Activated naive CD4-positive, alpha-beta T cell treated with anti-CD3 and anti-CD28 coated beads, Interleukin-2, amount 50 U/mL, for 16 hours (primary cell): Measurements from ENCODE around the gene OR56A4.
"Not testable (repeated sequence)": the region's sequence is repeated elsewhere in the genome, so short reads cannot be mapped to it uniquely, and the experiment has no call there.

Experiments used
- DNase-seq: peaks from one replicate; pipeline ENCODE4 v3.0.0-alpha.2; 2020

Gene OR56A4, protein sequence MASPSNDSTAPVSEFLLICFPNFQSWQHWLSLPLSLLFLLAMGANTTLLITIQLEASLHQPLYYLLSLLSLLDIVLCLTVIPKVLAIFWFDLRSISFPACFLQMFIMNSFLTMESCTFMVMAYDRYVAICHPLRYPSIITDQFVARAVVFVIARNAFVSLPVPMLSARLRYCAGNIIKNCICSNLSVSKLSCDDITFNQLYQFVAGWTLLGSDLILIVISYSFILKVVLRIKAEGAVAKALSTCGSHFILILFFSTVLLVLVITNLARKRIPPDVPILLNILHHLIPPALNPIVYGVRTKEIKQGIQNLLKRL

DNA sequence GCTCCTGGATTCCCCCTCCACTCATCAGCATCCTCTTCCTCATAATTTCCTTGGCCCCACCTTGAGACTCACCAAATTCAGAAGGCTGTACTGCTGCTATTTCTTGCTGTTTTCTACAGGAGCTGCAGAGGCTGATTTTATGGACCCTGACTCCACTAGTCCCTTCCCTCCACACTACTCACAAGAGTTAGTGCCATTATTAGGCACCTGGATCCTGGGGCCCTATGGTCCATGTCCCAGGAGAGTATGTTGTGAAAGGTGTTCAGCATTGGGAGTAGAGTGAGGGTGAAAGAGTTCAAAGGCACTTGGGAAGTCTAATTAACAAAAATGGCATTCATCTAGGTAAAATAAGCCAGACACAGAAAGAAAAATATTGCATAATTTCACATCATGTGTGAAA is at the start of gene OR56A4:
TSS of gene OR56A4 (minus strand) at position 101 of the 400 bp plus-strand sequence. CDS start 3,954 bp downstream, outside the sequence.
- DNase-seq: no peak

DNA sequence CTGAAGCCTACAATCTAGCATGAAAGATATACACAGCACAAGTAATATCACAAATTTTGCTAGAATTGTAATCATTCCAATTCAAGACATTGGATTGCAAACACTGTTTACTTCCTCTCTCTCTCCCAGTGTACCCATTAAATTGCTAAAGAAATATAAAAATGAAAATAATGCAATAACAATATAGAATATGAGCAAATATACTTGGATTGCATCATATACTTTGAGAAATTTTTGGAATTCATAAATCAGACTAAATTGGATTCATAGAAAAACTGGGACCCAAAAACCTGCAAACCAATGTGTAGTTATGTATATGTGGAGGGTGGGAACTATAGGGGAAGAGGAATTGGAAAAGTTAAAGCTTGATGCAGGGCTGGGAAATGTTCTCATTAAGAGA is 48.8 kb upstream of the OR56A4 start:
- no peak for DNase-seq

DNA sequence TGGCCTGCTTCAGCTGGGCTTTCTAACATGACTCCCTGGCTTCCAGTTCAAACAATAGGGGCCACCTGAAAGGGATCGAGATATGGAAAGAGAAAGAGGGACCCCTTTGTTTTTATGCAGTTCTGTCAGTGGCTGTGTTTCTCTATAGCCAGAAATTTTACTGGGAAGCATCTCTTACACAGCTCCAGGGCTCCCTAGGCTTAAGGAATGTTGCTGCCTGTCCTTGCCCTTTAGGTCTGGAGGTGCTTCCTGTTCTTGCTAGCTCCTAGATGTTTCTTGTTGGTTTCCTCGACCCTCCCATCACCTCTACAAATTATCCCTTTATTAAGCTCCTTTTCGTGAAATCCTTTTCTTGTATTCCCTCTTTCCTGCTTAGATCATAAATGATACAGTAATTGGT is 45.6 kb upstream of the OR56A4 start:
- DNase-seq: no peak

DNA sequence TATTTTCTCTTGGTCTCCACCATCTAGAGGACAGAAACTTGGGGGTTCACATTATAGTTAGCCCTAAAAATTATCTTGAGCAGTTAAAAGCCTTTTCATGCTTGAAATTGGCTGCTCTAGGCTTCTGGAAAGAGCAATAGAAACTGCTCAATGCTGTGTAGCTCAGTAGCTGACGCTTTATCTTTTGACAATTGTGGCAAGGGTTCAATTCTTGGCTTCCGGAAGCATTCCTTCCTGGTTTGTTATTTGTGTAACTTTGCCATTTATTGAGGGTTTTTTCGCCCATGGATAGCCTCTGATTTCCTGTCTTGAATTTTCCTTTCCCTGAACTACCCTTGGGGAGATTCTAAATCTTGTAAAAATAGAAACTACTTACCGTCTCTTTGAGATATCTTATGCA is 34.1 kb upstream of the OR56A4 start:
- no peak for DNase-seq

DNA sequence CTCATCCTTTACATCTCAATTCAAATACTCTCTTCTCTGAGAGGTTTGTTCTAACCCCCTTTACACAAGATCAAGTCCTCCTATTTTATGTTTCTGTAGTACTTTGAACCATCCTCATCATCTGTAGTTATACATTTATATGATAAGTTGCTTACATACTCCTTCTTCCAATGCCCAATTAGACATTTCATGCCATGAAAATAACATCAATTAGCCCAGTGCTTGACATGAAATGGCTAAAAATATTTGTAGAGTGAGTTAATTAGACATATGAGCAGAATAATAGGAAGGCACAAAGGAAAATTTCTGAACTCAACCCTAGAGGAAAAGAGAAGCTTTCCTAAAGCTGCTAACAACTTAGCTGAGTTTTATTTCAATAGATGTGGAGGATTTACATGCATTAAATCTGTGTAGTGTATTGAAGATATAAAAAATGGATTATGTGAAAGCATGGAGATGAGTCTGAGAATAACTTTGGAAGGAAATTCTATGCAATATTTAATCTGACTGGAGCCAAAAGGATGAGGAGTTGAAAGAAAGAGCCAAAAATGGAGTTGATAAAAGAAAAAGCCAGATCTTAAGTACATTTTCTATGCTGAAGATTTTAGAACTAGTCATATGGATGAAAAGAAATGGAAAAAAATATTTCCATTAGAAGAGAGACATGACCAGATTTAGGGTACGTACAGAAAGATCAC is 24.1 kb upstream of the OR56A4 start, which contains the start of gene OR56A1:
TSS of gene OR56A1 (minus strand) at position 51 of the 698 bp plus-strand sequence. CDS start 3,066 bp downstream, outside the sequence.
- DNase-seq: no peak

DNA sequence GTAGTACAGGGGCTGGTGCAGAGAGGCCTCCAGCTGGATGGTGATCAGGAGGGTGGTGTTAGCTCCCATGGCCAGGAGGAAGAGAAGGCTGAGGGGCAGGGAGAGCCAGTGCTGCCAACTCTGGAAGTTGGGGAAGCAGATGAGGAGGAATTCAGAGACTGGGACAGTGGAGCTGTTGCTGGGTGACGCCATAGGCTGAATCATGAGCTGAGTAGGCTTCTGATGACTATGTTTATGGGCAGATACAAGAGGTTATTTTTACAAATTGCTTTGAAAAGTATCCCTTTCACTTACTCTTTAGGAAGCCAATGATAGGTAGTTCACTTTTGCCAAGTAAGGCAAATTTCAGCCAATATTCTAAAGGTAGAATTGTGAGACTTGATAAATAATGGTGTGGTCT is 20.8 kb upstream of the OR56A4 start:
- DNase-seq: no peak

DNA sequence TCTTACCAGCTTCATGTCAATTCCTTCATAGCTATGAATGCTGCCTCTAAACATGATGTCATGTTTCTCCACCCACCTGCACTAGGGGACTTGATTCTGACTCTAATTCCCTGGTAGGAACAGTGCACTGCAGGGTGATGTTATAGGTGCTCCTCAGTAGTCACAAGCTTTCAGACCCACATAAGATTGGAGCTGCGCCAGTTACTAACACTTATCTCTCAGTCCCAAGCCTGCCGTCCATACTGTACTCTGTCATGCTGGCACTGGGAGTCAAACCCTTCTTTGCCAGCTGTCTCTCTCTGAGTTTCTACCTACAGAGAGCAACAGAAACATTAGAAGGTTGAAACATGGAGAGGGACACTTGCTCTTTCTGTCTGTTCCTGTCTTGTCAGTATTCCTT is 18.3 kb upstream of the OR56A4 start:
- DNase-seq: no peak

DNA sequence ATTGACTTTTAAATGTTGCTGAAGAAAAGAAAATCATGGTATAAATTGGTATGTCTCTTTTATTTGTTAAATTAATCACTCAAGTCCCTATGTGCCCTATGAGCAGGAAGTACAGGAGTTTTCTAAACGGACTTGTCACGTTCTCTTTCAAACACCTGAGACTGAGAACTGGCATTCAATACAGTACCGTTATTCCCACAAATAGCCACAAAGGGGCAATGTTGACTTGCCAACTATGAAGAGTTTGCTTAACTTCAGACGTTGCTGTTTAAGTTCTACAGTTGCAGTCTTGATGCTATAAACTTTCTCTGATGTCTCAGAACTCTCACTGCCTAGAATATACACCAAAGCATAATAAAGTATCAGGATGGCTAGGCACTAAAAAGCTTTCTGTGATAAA is 16.2 kb upstream of the OR56A4 start:
- no peak for DNase-seq

DNA sequence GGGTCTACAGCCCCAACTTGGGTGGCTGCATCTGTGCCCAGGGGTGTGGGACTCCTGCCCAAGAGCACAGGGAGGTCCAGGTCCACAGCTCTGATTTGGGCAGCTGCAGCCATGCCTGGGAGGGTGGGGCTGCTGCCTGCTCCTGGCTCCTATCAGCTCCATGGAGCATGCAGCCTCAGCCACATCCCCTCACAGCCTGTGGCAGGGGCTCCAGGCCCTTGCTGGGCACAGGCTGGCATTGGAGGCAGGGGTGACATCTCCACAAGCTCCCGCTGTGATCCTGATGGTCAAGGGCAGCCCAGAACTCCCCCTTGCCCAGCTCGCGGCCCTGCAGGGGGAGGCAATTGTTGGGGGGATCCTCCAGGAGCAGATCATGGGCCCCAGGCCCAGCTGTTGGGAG is 6.3 kb upstream of the OR56A4 start:
- DNase-seq: no peak

DNA sequence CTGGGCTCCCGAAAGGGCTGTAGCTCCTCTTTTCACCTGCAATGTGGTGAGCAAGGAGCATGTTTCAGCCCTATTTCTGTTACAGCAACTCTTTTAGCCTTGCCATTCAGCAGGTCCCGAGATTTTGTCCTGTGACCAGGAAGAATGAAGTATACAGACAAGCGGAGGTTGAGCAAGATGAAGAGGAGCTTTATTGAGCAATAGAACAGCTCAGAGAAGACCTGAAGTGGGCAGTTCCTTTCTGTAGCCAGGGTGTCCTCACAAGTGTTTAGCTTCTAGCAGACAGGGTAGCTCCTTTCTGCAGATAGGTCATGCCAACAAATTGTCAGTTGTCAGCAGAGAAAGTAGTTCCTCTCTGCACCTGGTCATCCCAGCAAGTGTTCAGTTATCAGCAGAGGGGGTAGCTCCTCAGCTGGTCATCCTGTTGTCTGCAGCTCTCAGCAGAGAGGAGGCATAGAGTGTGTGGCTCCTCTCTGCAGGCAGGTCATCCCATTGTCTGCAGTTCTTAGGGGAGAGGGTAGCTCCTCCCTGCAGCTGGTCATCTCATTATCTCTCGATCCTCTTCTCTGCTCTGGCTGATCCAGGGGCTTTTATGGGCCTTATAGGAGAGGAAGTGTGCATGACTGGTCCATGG is 5.4 kb upstream of the OR56A4 start:
- no peak for DNase-seq

DNA sequence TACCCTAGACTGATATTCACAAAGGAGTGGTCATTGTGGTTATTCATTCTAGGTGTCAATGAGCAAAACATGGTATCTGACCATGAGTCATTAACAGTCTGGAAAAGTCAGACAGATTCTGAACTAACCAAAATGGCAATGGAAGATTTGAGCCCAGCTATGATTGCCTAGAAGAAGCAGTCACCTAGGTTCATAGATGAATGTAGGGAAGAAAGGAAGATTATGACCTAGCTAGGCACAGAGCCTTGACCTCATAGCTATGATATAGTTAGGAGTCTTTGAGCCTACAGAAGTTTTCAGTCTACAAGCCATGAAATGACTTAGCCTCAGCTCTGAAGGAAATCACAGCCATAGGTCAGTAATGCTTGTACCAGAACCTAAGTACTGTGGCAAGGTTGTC is 351 bp downstream of the OR56A4 start:
- DNase-seq: no peak

DNA sequence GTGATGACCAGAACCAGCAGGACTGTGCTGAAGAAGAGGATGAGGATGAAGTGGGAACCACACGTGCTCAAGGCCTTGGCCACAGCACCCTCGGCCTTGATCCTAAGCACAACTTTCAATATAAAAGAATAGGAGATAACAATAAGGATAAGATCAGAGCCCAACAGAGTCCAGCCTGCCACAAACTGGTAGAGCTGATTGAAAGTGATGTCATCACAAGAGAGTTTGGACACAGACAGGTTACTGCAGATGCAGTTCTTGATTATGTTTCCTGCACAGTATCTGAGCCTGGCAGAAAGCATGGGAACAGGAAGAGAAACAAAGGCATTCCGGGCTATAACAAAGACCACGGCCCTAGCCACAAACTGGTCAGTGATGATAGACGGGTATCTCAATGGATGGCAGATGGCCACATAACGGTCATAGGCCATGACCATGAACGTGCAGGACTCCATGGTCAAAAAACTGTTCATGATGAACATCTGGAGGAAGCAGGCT is 4.5 kb downstream of the OR56A4 start:
- no peak for DNase-seq

DNA sequence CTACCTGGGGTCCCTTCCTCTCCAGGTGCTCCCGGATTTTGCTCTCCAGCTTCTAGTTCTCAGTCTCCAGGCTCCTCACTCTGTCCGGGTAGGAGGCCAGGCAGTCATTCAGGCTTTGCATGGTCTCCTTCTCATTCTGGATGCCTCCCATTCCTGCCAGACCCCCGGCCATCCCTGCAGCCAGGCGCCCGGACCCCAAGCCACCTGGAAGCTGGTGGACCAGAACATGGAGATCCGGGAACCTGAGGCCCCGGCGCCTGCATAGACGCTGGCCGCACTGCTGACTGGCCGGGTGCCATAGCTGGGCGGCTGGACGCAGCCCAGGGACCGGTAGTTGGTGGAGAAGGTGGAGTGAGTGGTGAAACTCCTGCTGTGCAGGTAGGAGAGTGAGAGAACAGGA is 12.0 kb downstream of the OR56A4 start:
- no peak for DNase-seq

DNA sequence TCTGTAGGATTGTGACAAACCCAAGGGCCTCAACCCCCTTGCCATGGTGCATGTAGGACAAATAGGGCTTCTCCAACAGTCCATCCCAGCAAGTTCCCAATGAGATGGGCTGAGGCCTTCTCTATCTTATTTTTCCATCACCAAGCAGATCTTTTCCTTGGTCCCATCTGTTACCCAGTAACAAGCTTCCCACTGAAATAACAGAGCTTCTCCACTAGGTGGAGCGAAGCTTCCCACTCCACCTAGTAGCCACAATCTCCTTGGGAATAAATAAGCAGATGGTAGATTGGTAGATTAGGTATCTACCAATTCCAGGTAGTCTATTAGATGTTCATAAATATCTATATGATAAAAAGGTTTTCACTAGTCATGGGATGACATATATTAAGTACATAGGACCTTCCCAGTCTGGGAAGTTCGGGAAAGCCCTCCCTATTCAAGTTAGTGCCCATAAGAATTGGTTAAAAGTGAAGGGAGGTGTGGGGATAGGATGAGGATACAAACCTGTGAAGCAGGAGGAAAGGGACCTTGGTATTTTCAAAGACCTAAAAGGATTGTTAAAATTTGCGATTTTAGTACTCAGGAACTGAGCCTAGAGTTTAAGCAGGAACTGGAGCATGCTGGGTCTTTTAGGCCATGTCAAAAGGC is 14.0 kb downstream of the OR56A4 start:
- no peak for DNase-seq

DNA sequence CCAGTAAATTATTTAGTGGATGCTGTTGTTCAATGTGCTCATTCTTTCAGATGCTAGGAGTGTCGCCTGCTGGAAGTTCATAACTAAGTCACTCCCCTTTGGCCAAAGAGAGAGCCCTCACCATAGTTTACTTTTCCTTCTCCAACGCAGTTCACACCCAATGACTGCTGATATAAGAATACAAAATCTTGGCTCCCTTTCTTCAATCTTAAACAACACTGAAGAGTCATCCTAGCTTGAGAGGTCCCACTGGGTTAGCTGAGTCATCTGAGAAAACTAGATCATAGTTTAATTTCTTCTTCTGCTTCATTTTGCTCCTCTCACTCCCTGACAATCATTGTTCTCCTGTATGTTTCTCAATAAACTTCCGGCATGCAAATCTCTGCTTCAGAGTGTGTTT is 14.6 kb downstream of the OR56A4 start:
- no peak for DNase-seq

DNA sequence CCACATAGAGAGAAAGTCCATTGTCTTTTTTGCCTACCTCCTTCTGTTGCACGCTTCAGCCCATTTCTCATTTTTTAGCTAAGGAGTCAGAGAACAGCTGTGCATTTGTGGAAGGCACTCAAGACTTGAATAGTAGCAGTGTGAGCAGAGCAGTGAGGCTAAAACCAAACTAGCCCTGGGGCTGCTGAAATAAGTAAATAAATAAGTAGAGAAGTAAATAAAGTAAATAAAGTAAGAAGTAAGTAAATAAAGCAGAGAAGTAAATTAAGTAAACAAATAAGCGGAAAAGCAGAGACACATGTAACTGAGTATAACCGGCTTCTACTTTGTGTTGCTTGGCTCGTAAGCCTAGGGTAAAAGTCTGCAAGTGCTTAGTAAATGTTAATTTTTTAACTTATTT is 17.5 kb downstream of the OR56A4 start:
- no peak for DNase-seq

DNA sequence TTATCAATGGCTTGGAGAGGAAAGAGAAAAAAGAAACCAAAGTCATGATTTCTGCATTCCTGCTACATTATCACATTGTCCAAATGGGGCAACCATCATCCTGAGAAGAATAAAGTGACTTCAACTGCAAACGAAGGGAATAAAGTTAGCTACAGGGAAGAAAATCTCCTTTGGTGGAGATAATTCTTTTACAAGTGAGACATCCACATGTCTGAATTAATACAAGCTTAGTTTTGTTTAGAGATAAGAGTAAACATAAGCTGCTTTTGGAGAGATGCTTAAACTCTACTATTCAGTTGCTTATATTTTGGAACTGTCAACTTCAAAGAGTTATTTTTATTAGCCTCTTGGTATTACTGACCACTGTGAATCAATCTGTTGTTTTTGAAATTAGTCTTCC is 19.9 kb downstream of the OR56A4 start, which contains the start of gene OR52L1:
TSS of gene OR52L1 (minus strand) at position 101 of the 400 bp plus-strand sequence. CDS start at position 46, 55 bp downstream.
- DNase-seq: no peak

DNA sequence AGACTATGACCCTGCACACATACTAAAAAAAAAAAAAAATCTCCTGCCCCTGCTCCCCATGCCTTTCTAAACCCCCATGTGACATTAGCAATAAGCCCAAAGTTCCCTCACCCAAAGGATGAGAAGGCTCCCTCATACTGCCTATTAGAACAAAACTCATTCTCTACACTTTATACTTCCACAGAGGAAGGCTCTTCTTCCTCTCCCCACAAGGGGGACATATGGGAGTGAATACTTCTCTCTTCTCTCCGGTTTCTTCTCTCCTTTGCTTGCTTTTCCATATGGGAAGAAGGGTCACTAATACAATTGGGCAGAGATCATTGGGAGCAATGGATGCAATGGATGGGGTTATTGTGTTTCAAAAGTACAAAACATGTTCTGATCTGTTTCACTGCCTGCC is 23.3 kb downstream of the OR56A4 start:
- DNase-seq: no peak

DNA sequence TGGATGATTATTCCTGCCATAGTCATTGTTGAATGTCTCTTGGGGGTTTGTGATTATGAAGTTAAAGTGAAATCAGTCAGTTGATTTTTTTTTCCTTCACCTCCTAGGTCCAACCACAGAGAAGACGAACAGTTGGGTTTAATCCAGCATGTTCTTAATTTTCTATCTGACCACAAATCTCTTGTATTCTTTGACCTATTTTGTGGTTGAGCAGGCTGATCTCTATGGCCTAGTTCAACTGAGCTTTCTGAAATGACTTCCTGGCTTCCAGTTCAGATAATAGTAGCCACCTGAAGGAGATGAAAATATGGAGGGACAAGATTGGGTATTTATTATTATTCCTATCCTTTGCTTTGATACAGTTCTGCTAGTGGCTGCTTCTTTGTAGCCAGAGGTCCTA is 33.2 kb downstream of the OR56A4 start:
- no peak for DNase-seq

DNA sequence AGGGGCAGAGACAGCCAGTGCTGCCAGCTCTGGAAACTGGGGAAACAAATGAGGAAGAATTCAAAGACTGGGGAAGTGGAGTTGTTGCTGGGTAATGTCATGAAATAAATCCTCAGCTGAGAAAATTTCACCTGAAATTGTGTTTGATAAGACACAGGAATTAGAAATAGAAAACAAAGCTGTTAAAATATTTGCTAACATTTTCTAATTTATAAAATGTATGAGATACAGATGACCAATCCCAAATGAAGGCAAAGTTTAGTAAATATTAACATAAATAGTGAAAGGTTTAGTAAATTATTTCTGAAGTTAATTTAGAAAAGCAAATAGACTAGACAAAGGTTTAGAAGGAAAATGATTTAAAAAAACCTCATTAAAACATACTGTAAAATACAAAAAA is 38.4 kb downstream of the OR56A4 start, which contains the start of gene OR56A5:
TSS of gene OR56A5 (minus strand) at position 101 of the 400 bp plus-strand sequence. CDS start at position 101, 0 bp downstream.
- no peak for DNase-seq

DNA sequence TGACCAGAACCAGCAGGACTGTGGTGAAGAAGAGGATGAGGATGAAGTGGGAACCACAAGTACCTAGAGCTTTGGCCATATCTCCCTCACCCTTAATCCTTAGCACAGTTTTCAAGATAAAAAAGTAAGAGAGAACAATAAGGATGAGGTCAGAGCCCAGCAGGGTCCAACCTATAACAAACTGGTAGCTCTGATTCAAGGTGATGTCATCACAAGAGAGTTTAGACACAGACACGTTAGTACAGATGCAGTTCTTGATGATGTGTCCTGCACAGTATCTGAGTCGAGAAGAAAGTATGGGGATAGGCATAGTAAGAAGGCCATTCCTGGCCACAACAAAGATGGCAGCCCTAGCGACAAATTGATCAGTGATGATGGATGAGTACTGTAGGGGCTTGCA is 39.0 kb downstream of the OR56A4 start:
- no peak for DNase-seq

DNA sequence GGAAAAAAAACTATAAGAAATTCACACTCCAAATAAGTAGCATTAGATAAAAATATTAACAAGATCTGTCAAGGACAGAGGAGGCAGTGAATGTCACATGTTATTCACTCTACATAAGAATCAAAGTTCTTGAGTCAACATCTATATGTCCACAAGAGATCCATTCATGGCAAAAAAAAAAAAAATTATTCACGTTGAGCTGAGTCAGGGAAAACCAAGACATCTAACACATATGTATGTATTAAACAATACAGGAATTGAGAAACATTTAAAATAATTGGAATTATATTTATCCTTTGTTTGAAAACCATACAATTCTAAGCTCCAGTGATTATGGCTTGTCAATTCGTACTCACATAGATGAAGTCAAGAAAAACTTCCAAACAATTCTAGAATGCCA is 39.8 kb downstream of the OR56A4 start:
- DNase-seq: no peak

DNA sequence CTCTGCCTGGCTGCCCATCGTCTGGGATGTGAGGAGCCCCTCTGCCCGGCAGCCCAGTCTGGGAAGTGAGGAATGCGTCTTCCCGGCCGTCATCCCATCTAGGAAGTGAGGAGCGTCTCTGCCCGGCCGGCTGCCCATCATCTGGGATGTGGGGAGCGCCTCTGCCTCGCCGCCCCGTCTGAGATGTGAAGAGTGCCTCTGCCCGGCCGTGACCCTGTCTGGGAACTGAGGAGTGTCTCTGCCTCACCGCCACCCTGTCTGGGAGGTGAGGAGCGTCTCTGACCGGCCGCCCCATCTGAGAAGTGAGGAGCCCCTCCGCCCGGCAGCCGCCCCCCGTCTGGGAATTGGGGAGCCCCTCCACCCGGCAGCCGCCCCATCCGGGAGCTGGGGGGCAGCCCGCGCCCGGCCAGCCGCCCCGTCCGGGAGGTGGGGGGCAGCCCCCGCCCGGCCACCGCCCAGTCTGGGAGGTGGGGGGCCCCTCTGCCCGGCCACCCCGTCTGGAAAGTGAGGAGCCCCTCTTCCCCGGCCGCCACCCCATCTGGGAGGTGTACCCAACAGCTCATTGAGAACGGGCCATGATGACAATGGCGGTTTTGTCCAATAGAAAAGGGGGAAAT is 45.9 kb downstream of the OR56A4 start:
- DNase-seq: not testable (repeated sequence)
